NCI-H2196 treated with DMSO at 0.1 percent for 48 hours (cell line): Measurements from ENCODE around the gene STAT5A.
"Not testable (repeated sequence)": the region's sequence is repeated elsewhere in the genome, so short reads cannot be mapped to it uniquely, and the experiment has no call there.

ENCODE experiments used
- DNase-seq: peaks from one replicate; lab custom pipeline; 2025; ENCODE audit not compliant: unreplicated experiment; lab: John Stamatoyannopoulos, UW

The STAT5A gene

DNA sequence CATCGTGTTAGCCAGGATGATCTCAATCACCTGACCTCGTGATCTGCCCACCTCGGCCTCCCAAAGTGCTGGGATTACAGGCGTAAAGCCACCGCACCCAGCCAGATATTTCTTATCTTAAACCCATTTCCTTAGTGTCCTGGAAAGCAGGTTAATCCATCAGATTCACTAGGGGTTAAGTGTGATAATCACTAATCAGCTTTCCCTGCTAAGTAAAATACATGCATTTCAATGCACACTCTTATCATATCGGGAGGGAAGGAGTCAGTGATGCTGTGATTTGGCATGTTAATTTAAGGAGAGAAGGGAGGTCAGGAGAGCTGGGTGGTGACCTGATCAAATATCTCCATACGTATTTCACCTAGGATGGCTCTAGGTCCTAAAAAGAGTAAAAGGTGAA lies 70.8 kb downstream of the STAT5A start:
- DNase-seq = no peak

DNA sequence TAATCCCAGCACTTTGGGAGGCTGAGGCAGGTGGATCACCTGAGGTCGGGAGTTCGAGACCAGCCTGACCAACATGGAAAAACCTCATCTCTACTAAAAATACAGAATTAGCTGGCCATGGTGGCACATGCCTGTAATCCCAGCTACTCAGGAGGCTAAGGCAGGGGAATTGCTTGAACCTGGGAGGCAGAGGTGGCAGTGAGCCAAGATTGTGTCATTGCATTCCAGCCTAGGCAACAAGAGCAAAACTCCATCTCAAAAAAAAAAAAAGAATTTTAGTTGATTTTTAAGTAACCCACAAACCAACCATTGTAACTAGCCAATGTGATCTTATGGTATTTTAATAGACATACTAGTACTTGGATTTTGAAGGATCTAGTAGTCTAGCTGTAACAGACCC lies 72.1 kb downstream of the STAT5A start:
- not testable (repeated sequence) for DNase-seq
